K562 (cell line): ENCODE results near the gene MAPKAPK3. TPM values are rescaled to one million over a fixed set of nuclear protein-coding genes. Genes with fewer than 3 reads are reported as not detected.

Experiments
- ARID4B ChIP-seq: sonication (generic); formaldehyde crosslinking; IDR thresholded peaks from 2 replicates; pipeline ENCODE4 v1.8.0; 2022; ENCODE audit warnings: mild to moderate bottlenecking, missing genetic modification reagents
- BMI1 ChIP-seq: fragments of 150-350 bp; IDR thresholded peaks from 2 replicates; pipeline ENCODE4 v1.6.1; 2014; ENCODE audit warnings: low read length
- BRD9 ChIP-seq: fragments of 450-650 bp; IDR thresholded peaks from 2 replicates; pipeline ENCODE4 v1.6.1; 2018; ENCODE audit warnings: low read depth; ENCODE audit not compliant: partially characterized antibody
- CBX8 ChIP-seq: fragments of 200-600 bp; sonication (generic); IDR thresholded peaks from 2 replicates; pipeline ENCODE4 v1.6.1; 2012; ENCODE audit warnings: borderline replicate concordance, mixed run types, low read depth, mild to moderate bottlenecking, moderate library complexity, mixed read lengths, low read length, control low read depth, inconsistent platforms; ENCODE audit not compliant: poor library complexity, severe bottlenecking; ENCODE audit errors: extremely low read depth
- DACH1 ChIP-seq: fragments of 450-650 bp; IDR thresholded peaks from 2 replicates; pipeline ENCODE4 v1.6.1; 2018; ENCODE audit not compliant: partially characterized antibody
- HNRNPLL ChIP-seq: fragments of 200-400 bp; formaldehyde crosslinking; IDR thresholded peaks from 2 replicates; pipeline ENCODE4 v1.6.1; 2017; ENCODE audit warnings: low read length, low read depth, mild to moderate bottlenecking; ENCODE audit not compliant: poor library complexity, severe bottlenecking
- ID3 ChIP-seq, 2 experiments: fragments of 250-450 bp in 1 of 2; fragments of 450-650 bp in 1 of 2; sonication (Bioruptor Pico) in 1 of 2; IDR thresholded peaks; 2 replicates each; pipeline versions ENCODE4 v1.6.1 to v1.8.0; 2016 to 2021; ENCODE audit warnings: mild to moderate bottlenecking in 2 of 2, moderate library complexity in 2 of 2, missing compliant biosample characterization in 1 of 2, missing genetic modification characterization in 1 of 2
- KDM1A ChIP-seq, 2 experiments: fragments of 450-650 bp; IDR thresholded peaks; 2 replicates each; pipeline ENCODE4 v1.6.1; 2016; ENCODE audit warnings: mild to moderate bottlenecking in 2 of 2
- RB1 ChIP-seq: fragments of 450-650 bp; IDR thresholded peaks from 2 replicates; pipeline ENCODE4 v1.6.1; 2017; ENCODE audit warnings: low read depth, mild to moderate bottlenecking
- SMAD4 ChIP-seq: fragments of 250-450 bp; sonication (Bioruptor Pico); conservative IDR thresholded peaks from 2 replicates; pipeline ENCODE4 v1.8.0; 2021; ENCODE audit warnings: inconsistent platforms, mild to moderate bottlenecking, moderate library complexity
- SNIP1 ChIP-seq: fragments of 450-650 bp; IDR thresholded peaks from 2 replicates; pipeline ENCODE4 v1.7.1; 2017; ENCODE audit warnings: low read depth, mild to moderate bottlenecking
- SREBF2 ChIP-seq: sonication (generic); formaldehyde crosslinking; IDR thresholded peaks from 2 replicates; pipeline ENCODE4 v1.4.0; 2020; ENCODE audit warnings: mild to moderate bottlenecking, missing genetic modification reagents
- SRF ChIP-seq, 2 experiments: fragments of 250-450, 450-650 bp in 1 of 2; sonication (Bioruptor Pico) in 1 of 2; sonication (generic) in 1 of 2; formaldehyde crosslinking; IDR thresholded peaks; 2 replicates each; pipeline versions ENCODE4 v1.5.0 to v1.5.1; 2020 to 2022; ENCODE audit warnings: mild to moderate bottlenecking in 1 of 2, missing genetic modification reagents in 1 of 2
- TCF7 ChIP-seq: sonication (generic); IDR thresholded peaks from 2 replicates; pipeline ENCODE4 v1.6.1; 2016; ENCODE audit warnings: antibody characterized with exemption, borderline replicate concordance
- TCFL5 ChIP-seq: fragments of 250-450 bp; sonication (Bioruptor Pico); conservative IDR thresholded peaks from 2 replicates; pipeline ENCODE4 v1.6.1; 2021; ENCODE audit warnings: mild to moderate bottlenecking, moderate library complexity, matching md5 sums
- ZNF695 ChIP-seq: fragments of 450-650 bp; formaldehyde crosslinking; IDR thresholded peaks from 2 replicates; pipeline ENCODE4 v1.4.0; 2020; ENCODE audit warnings: mild to moderate bottlenecking, moderate library complexity
- polyA plus RNA-seq, 8 experiments: library from polyadenylated mRNA; depleted of rRNA in 4 of 8; stranded (reverse) in 5 of 8; unstranded in 3 of 8; fragments of >200 nt; fragmentation: Nextera tagmentation in 2 of 8; fragmentation: Illumina TruSeq in 1 of 8; extraction: Ambion mirVana in 2 of 8; extraction: Trizol in 1 of 8; gene quantifications; 2 replicates each; pipeline versions ENCODE4 v1.2.1 to v1.2.3, GENCODE V29; 2011 to 2014; ENCODE audit warnings: inconsistent platforms in 1 of 8, missing spikeins in 1 of 8
- total RNA-seq, 7 experiments: library from RNA; depleted of rRNA in 6 of 7; stranded (reverse); fragments of >200 nt in 6 of 7; fragmentation: Illumina TruSeq in 2 of 7; extraction: Trizol in 2 of 7; gene quantifications; 2 replicates each; pipeline versions ENCODE4 v1.2.1 to v1.2.3, GENCODE V29; 2011 to 2021; ENCODE audit warnings: low replicate concordance in 1 of 7
- TF ChIP-seq, protein P1 (sequence below), 2 experiments: fragments of 450-650 bp; IDR thresholded peaks; 2 replicates each; pipeline ENCODE4 v1.6.1; 2016
- TF ChIP-seq, protein P2 (sequence below): sonication (generic); formaldehyde crosslinking; IDR thresholded peaks from 2 replicates; pipeline ENCODE4 v1.8.0; 2022; ENCODE audit warnings: mild to moderate bottlenecking, missing genetic modification reagents

The MAPKAPK3 gene
- total and polyA plus RNA-seq, 9 of the 15 experiments (the other 6 are each of a cell fraction or from before 2014, with no cell fraction given): 8.0 to 56.4 (median 41.2) TPM

GRCh38 chr3:50604628-50605588, 12.0 kb upstream of the MAPKAPK3 start (continued):
- TF ChIP-seq, protein P1, sequence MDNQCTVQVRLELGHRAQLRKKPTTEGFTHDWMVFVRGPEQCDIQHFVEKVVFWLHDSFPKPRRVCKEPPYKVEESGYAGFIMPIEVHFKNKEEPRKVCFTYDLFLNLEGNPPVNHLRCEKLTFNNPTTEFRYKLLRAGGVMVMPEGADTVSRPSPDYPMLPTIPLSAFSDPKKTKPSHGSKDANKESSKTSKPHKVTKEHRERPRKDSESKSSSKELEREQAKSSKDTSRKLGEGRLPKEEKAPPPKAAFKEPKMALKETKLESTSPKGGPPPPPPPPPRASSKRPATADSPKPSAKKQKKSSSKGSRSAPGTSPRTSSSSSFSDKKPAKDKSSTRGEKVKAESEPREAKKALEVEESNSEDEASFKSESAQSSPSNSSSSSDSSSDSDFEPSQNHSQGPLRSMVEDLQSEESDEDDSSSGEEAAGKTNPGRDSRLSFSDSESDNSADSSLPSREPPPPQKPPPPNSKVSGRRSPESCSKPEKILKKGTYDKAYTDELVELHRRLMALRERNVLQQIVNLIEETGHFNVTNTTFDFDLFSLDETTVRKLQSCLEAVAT (IDR thresholded peaks at IDR 0.05): peak in 1 of 2 experiments; percentile 78; a peak in 1 of 4 replicates
- no peak for TF ChIP-seq SREBF2
- TF ChIP-seq BMI1: no peak
- no peak for TF ChIP-seq ID3 (CRISPR knock-in tag; IDR thresholded peaks at IDR 0.05)
- TF ChIP-seq ID3 (tag; IDR thresholded peaks at IDR 0.05): peak; percentile 75
- no peak for TF ChIP-seq ARID4B (CRISPR knock-in tag)
- TF ChIP-seq RB1: no peak
- no peak for TF ChIP-seq KDM1A (IDR thresholded peaks at IDR 0.05)
- no peak for TF ChIP-seq CBX8
- peak in 1 of 2 experiments; percentile 47; a peak in 1 of 4 replicates for TF ChIP-seq SRF (CRISPR knock-in tag; IDR thresholded peaks at IDR 0.05)
- no peak for TF ChIP-seq ZNF695 (CRISPR knock-in tag)
- TF ChIP-seq SMAD4 (CRISPR knock-in tag): 0 out of 2 replicates have a peak, but pooled peaks have one; percentile 46
- no peak for TF ChIP-seq BRD9
- TF ChIP-seq, protein P2, sequence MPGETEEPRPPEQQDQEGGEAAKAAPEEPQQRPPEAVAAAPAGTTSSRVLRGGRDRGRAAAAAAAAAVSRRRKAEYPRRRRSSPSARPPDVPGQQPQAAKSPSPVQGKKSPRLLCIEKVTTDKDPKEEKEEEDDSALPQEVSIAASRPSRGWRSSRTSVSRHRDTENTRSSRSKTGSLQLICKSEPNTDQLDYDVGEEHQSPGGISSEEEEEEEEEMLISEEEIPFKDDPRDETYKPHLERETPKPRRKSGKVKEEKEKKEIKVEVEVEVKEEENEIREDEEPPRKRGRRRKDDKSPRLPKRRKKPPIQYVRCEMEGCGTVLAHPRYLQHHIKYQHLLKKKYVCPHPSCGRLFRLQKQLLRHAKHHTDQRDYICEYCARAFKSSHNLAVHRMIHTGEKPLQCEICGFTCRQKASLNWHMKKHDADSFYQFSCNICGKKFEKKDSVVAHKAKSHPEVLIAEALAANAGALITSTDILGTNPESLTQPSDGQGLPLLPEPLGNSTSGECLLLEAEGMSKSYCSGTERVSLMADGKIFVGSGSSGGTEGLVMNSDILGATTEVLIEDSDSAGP (CRISPR knock-in tag): no peak
- no peak for TF ChIP-seq TCFL5
- no peak for TF ChIP-seq SNIP1
- no peak for TF ChIP-seq HNRNPLL
- TF ChIP-seq DACH1: no peak
- no peak for TF ChIP-seq TCF7
